ENCODE measurements around the gene ADGRG6.

The ADGRG6 gene

DNA sequence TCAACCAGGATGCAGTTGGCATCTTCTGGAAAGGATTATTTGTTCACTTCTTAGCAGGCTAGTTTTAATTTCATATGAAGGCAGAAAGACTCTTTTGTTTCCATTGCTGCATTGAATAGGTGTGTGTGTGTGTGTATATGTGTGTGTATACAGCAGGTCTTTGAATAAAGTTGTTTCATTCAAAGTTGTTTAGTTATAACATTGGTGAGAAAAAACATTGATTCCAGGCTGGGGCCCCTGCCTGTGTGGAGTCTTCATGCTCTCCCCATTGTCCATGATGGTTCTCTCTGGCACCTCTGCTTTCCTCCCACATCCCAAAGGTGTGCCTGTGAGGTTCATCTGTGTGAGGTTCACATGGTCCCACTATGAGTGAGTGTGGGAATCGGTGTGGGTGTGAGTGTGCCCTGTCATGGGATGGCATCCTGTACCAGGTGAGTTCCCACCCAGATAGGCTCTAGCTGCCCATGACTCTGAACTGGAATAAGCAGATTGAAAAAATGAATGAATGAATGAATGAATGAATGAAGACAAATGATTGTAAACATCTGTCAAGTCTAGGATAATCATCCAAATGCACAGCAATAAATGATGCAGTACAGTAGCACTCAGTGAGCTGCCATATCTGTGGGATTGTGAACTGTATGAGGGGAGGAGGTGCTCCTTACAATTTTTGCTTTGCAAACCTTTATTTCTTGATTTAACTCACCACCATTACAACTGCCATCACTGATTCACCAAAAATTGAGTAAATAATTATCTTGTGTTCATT, 156.0 kb downstream of the ADGRG6 start:
- Histone ChIP-seq H2AFZ (ENCODE audit: low read length) (no peak overlapping the region), H3K9me3 (replicated peaks; ENCODE audit: insufficient read depth, low read length) (no peaks in the 10 kb centered on the region), H3K4me1 (ENCODE audit: low read length) (no peaks in the 10 kb centered on the region), H4K20me1 (ENCODE audit: insufficient read depth, low read length) (no peaks in the 10 kb centered on the region), H3K27me3 (replicated peaks; ENCODE audit: insufficient read depth, low read length) (no peaks in the 10 kb centered on the region), H3K9me2 (replicated peaks; ENCODE audit: insufficient read depth, low read length) (no peaks in the 10 kb centered on the region), H3K27ac (ENCODE audit: low read length) (no peak overlapping the region), H3K4me2 (ENCODE audit: low read depth, low read length) (no peak overlapping the region), H3K4me3 (ENCODE audit: low read length) (no peak overlapping the region), H3K9ac (ENCODE audit: low read length) (no peak overlapping the region), H3K36me3 (replicated peaks; ENCODE audit: insufficient read depth, low read length) (no peaks in the 10 kb centered on the region), H3F3A (ENCODE audit: insufficient read depth, low read length) (no peaks in the 10 kb centered on the region), H3K79me2 (ENCODE audit: low read length) (no peaks in the 10 kb centered on the region)
- TF ChIP-seq EZH2 (optimal IDR thresholded peaks at IDR 0.05; ENCODE audit: low read depth, low read length) (no peak), EZH2phosphoT487 (IDR thresholded peaks at IDR 0.05; ENCODE audit: low read length) (no peak)
- TF ChIP-seq, protein P1, sequence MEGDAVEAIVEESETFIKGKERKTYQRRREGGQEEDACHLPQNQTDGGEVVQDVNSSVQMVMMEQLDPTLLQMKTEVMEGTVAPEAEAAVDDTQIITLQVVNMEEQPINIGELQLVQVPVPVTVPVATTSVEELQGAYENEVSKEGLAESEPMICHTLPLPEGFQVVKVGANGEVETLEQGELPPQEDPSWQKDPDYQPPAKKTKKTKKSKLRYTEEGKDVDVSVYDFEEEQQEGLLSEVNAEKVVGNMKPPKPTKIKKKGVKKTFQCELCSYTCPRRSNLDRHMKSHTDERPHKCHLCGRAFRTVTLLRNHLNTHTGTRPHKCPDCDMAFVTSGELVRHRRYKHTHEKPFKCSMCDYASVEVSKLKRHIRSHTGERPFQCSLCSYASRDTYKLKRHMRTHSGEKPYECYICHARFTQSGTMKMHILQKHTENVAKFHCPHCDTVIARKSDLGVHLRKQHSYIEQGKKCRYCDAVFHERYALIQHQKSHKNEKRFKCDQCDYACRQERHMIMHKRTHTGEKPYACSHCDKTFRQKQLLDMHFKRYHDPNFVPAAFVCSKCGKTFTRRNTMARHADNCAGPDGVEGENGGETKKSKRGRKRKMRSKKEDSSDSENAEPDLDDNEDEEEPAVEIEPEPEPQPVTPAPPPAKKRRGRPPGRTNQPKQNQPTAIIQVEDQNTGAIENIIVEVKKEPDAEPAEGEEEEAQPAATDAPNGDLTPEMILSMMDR (IDR thresholded peaks at IDR 0.05; ENCODE audit: low read length): no peak
- no peak for DNase-seq

- no peaks in the 10 kb centered on the region for H3K79me2 ChIP-seq (ENCODE audit: low read length)
- no peak overlapping the region for H2AFZ ChIP-seq (ENCODE audit: low read length)
- H3K4me3 ChIP-seq (ENCODE audit: low read length): no peak overlapping the region
- TF ChIP-seq EZH2phosphoT487 (IDR thresholded peaks at IDR 0.05; ENCODE audit: low read length): no peak
- TF ChIP-seq, protein P1 (IDR thresholded peaks at IDR 0.05; ENCODE audit: low read length): no peak
- TF ChIP-seq EZH2 (optimal IDR thresholded peaks at IDR 0.05; ENCODE audit: low read depth, low read length): no peak
- no peaks in the 10 kb centered on the region for H4K20me1 ChIP-seq (ENCODE audit: insufficient read depth, low read length)
- no peaks in the 10 kb centered on the region for H3K9me2 ChIP-seq (replicated peaks; ENCODE audit: insufficient read depth, low read length)
- H3F3A ChIP-seq (ENCODE audit: insufficient read depth, low read length): no peaks in the 10 kb centered on the region
- no peaks in the 10 kb centered on the region for H3K4me1 ChIP-seq (ENCODE audit: low read length)
- H3K27me3 ChIP-seq (replicated peaks; ENCODE audit: insufficient read depth, low read length): no peaks in the 10 kb centered on the region
- no peaks in the 10 kb centered on the region for H3K36me3 ChIP-seq (replicated peaks; ENCODE audit: insufficient read depth, low read length)
- no peak overlapping the region for H3K9ac ChIP-seq (ENCODE audit: low read length)
- H3K27ac ChIP-seq (ENCODE audit: low read length): no peak overlapping the region
- DNase-seq: no peak
- H3K4me2 ChIP-seq (ENCODE audit: low read depth, low read length): no peak overlapping the region
- H3K9me3 ChIP-seq (replicated peaks; ENCODE audit: insufficient read depth, low read length): no peaks in the 10 kb centered on the region
These were observed 157.0 kb downstream of the ADGRG6 start for GRCh38 chr6:142458836-142459235.

GRCh38 chr6:142459271-142459670, 157.5 kb downstream of the ADGRG6 start:
- Histone ChIP-seq H3K27me3 (replicated peaks; ENCODE audit: insufficient read depth, low read length) (no peaks in the 10 kb centered on the region), H3K36me3 (replicated peaks; ENCODE audit: insufficient read depth, low read length) (no peaks in the 10 kb centered on the region), H2AFZ (ENCODE audit: low read length) (no peak overlapping the region), H3K4me3 (ENCODE audit: low read length) (no peak overlapping the region), H3F3A (ENCODE audit: insufficient read depth, low read length) (no peaks in the 10 kb centered on the region), H3K9ac (ENCODE audit: low read length) (no peak overlapping the region), H3K4me2 (ENCODE audit: low read depth, low read length) (no peak overlapping the region), H3K4me1 (ENCODE audit: low read length) (no peaks in the 10 kb centered on the region), H3K9me2 (replicated peaks; ENCODE audit: insufficient read depth, low read length) (no peaks in the 10 kb centered on the region), H4K20me1 (ENCODE audit: insufficient read depth, low read length) (no peaks in the 10 kb centered on the region), H3K79me2 (ENCODE audit: low read length) (no peaks in the 10 kb centered on the region), H3K27ac (ENCODE audit: low read length) (no peak overlapping the region), H3K9me3 (replicated peaks; ENCODE audit: insufficient read depth, low read length) (no peaks in the 10 kb centered on the region)
- DNase-seq: no peak
- TF ChIP-seq EZH2phosphoT487 (IDR thresholded peaks at IDR 0.05; ENCODE audit: low read length): no peak
- TF ChIP-seq EZH2 (optimal IDR thresholded peaks at IDR 0.05; ENCODE audit: low read depth, low read length): no peak
- TF ChIP-seq, protein P1 (IDR thresholded peaks at IDR 0.05; ENCODE audit: low read length): no peak

All from MM.1S (cell line).